Astrocyte (in vitro differentiated cells and primary cell): ENCODE results near the gene MAP7D2.

Experiments
- EZH2 ChIP-seq: IDR thresholded peaks from 2 replicates; pipeline ENCODE4 v1.6.1; 2012; ENCODE audit warnings: mild to moderate bottlenecking, low read length, inconsistent platforms; ENCODE audit not compliant: insufficient read depth
- TF ChIP-seq, protein P1 (sequence below): IDR thresholded peaks from 2 replicates; pipeline ENCODE4 v1.5.1; 2011; ENCODE audit warnings: low read depth, mild to moderate bottlenecking, inconsistent platforms, low read length, moderate library complexity; ENCODE audit not compliant: insufficient read depth

- TF ChIP-seq, protein P1, sequence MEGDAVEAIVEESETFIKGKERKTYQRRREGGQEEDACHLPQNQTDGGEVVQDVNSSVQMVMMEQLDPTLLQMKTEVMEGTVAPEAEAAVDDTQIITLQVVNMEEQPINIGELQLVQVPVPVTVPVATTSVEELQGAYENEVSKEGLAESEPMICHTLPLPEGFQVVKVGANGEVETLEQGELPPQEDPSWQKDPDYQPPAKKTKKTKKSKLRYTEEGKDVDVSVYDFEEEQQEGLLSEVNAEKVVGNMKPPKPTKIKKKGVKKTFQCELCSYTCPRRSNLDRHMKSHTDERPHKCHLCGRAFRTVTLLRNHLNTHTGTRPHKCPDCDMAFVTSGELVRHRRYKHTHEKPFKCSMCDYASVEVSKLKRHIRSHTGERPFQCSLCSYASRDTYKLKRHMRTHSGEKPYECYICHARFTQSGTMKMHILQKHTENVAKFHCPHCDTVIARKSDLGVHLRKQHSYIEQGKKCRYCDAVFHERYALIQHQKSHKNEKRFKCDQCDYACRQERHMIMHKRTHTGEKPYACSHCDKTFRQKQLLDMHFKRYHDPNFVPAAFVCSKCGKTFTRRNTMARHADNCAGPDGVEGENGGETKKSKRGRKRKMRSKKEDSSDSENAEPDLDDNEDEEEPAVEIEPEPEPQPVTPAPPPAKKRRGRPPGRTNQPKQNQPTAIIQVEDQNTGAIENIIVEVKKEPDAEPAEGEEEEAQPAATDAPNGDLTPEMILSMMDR: no peak
- no peak for TF ChIP-seq EZH2
These were observed 12.0 kb upstream of the MAP7D2 start for GRCh38 chrX:20128670-20129069.
